HepG2 (cell line): ENCODE measurements around the gene PTK7. TPM values are rescaled to one million over a fixed set of nuclear protein-coding genes. Genes with fewer than 3 reads are reported as not detected.

Source experiments
- HOXD1 ChIP-seq: sonication (generic); formaldehyde crosslinking; IDR thresholded peaks from 2 replicates; pipeline ENCODE4 v1.5.0; 2020; ENCODE audit warnings: missing genetic modification reagents
- ZBTB38 ChIP-seq: sonication (generic); formaldehyde crosslinking; IDR thresholded peaks from 2 replicates; pipeline ENCODE4 v1.5.1; 2020; ENCODE audit warnings: mild to moderate bottlenecking, missing genetic modification reagents
- ZNF292 ChIP-seq: sonication (generic); formaldehyde crosslinking; IDR thresholded peaks from 2 replicates; pipeline ENCODE4 v1.8.1; 2022; ENCODE audit warnings: mild to moderate bottlenecking, low read depth, missing genetic modification reagents, borderline replicate concordance
- ZNF784 ChIP-seq: sonication (generic); formaldehyde crosslinking; IDR thresholded peaks from 2 replicates; pipeline ENCODE4 v1.5.1; 2020; ENCODE audit warnings: missing genetic modification reagents, mild to moderate bottlenecking, borderline replicate concordance
- polyA plus RNA-seq, 8 experiments: library from polyadenylated mRNA; depleted of rRNA in 3 of 8; stranded (reverse) in 7 of 8; unstranded in 1 of 8; fragments of >200 nt; fragmentation: Illumina TruSeq in 4 of 8; extraction: Trizol in 4 of 8; gene quantifications; 2 replicates each; pipeline versions ENCODE4 v1.2.1 to v1.2.3, GENCODE V29; 2011 to 2016; ENCODE audit warnings: low read depth in 4 of 8, missing spikeins in 1 of 8, mixed read lengths in 1 of 8; ENCODE audit not compliant: insufficient read depth in 1 of 8
- total RNA-seq, 5 experiments: library from RNA; depleted of rRNA; stranded (reverse); fragments of >200 nt; fragmentation: Illumina TruSeq; extraction: Trizol; gene quantifications; 2 replicates each; pipeline ENCODE4 v1.2.3, GENCODE V29; 2016; ENCODE audit warnings: low read depth in 1 of 5
- TF ChIP-seq, protein P1 (sequence below): sonication (generic); formaldehyde crosslinking; IDR thresholded peaks from 2 replicates; pipeline ENCODE4 v1.4.0; 2020; ENCODE audit warnings: missing genetic modification reagents, mild to moderate bottlenecking, borderline replicate concordance
- TF ChIP-seq, protein P2 (sequence below): sonication (generic); formaldehyde crosslinking; IDR thresholded peaks from 2 replicates; pipeline ENCODE4 v1.4.0; 2020; ENCODE audit warnings: missing genetic modification reagents
- TF ChIP-seq, protein P3 (sequence below): sonication (generic); formaldehyde crosslinking; IDR thresholded peaks from 2 replicates; pipeline ENCODE4 v1.8.0; 2022; ENCODE audit warnings: missing genetic modification reagents, mild to moderate bottlenecking, inconsistent platforms, borderline replicate concordance

PTK7 gene
- total and polyA plus RNA-seq, 2 of the 13 experiments (the other 11 are each of a cell fraction or from before 2014, with no cell fraction given), result 98.5 to 99.8 TPM

DNA sequence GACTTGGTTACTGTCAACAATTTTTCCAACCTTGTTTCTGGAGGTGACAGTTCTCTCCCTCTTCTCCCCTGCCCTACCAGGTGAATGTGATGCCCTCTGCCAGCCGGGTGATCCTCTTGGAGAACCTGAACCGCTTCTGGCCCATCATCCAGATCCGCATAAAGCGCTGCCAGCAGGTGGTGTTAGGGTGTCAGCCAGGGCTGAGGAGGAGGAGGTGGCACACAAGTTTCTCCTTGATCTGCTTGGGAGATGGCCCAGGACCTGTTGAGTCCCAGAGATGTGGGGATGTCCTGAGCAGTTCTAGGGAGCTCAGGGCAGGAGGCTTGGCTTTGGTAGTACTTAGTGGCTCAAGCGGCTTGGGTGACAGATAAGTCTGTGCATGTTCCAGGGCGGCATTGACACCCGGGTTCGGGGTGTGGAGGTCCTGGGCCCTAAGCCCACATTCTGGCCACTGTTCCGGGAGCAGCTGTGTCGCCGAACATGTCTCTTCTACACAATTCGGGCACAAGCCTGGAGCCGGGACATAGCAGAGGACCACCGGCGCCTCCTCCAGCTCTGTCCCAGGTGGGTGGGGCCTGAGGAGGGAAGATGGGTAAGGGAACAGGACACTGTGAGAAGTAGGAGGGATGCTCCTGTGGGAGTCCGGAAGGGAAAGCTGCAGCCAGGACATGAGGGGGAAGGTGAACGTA, 127.1 kb downstream of the PTK7 start (continued):
- TF ChIP-seq, protein P1, sequence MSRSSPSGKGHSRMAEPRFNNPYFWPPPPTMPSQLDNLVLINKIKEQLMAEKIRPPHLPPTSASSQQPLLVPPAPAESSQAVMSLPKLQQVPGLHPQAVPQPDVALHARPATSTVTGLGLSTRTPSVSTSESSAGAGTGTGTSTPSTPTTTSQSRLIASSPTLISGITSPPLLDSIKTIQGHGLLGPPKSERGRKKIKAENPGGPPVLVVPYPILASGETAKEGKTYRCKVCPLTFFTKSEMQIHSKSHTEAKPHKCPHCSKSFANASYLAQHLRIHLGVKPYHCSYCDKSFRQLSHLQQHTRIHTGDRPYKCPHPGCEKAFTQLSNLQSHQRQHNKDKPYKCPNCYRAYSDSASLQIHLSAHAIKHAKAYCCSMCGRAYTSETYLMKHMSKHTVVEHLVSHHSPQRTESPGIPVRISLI (CRISPR knock-in tag), result no peak
- TF ChIP-seq, protein P2, sequence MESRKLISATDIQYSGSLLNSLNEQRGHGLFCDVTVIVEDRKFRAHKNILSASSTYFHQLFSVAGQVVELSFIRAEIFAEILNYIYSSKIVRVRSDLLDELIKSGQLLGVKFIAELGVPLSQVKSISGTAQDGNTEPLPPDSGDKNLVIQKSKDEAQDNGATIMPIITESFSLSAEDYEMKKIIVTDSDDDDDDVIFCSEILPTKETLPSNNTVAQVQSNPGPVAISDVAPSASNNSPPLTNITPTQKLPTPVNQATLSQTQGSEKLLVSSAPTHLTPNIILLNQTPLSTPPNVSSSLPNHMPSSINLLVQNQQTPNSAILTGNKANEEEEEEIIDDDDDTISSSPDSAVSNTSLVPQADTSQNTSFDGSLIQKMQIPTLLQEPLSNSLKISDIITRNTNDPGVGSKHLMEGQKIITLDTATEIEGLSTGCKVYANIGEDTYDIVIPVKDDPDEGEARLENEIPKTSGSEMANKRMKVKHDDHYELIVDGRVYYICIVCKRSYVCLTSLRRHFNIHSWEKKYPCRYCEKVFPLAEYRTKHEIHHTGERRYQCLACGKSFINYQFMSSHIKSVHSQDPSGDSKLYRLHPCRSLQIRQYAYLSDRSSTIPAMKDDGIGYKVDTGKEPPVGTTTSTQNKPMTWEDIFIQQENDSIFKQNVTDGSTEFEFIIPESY (CRISPR knock-in tag), result peak; percentile 100
- TF ChIP-seq, protein P3, sequence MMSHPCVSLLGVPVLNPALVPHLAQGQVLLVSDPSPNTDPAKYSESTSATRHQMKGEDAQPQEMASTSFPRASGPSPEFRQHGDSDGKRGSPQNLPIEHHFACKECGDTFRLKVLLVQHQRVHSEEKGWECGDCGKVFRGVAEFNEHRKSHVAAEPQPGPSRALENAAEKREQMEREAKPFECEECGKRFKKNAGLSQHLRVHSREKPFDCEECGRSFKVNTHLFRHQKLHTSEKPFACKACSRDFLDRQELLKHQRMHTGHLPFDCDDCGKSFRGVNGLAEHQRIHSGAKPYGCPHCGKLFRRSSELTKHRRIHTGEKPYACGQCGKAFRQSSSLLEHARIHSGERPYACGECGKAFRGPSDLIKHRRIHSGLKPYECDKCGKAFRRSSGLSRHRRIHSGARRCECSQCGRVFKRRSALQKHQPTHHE (CRISPR knock-in tag), result no peak
- TF ChIP-seq ZNF292 (CRISPR knock-in tag), result no peak
- no peak for TF ChIP-seq ZNF784 (CRISPR knock-in tag)
- TF ChIP-seq HOXD1 (CRISPR knock-in tag), result no peak
- TF ChIP-seq ZBTB38 (CRISPR knock-in tag), result 0 out of 2 replicates have a peak, but pooled peaks have one; percentile 22
